HG02642 (cell line): Measurements from ENCODE around the gene STIM1.
A peak's percentile ranks its signal among the peaks of the same experiment; 100 is the strongest.
"Not testable (repeated sequence)": the region's sequence is repeated elsewhere in the genome, so short reads cannot be mapped to it uniquely, and the experiment has no call there.

Experiments used
- ATAC-seq: cut with Tn5 transposase; IDR thresholded peaks from one replicate; pipeline ENCODE4 v1.9.1; 2021; ENCODE audit warnings: mild to moderate bottlenecking; ENCODE audit not compliant: unreplicated experiment, poor library complexity

STIM1 gene

GRCh38 chr11:3878258-3878584, 22.8 kb downstream of the STIM1 start:
- ATAC-seq: no peak

GRCh38 chr11:3879216-3879966, 23.9 kb downstream of the STIM1 start:
- ATAC-seq: peak; percentile 41

GRCh38 chr11:3879967-3880542, 24.6 kb downstream of the STIM1 start:
- peak; percentile 39 for ATAC-seq

GRCh38 chr11:3880724-3881123, 25.3 kb downstream of the STIM1 start:
- peak; percentile 31 for ATAC-seq

GRCh38 chr11:3882655-3883054, 27.2 kb downstream of the STIM1 start:
- no peak for ATAC-seq

GRCh38 chr11:3885855-3886254, 30.4 kb downstream of the STIM1 start:
- ATAC-seq: no peak

GRCh38 chr11:3886985-3887384, 31.5 kb downstream of the STIM1 start:
- no peak for ATAC-seq

- no peak for ATAC-seq
Observed at GRCh38 chr11:3888876-3889275, 33.4 kb downstream of the STIM1 start.

- ATAC-seq: no peak
Observed at GRCh38 chr11:3890014-3890413, 34.5 kb downstream of the STIM1 start.

GRCh38 chr11:3890806-3891205, 35.3 kb downstream of the STIM1 start:
- no peak for ATAC-seq

GRCh38 chr11:3891751-3892150, 36.3 kb downstream of the STIM1 start:
- ATAC-seq: no peak

GRCh38 chr11:3892156-3892555, 36.7 kb downstream of the STIM1 start:
- no peak for ATAC-seq

GRCh38 chr11:3893311-3893710, 37.8 kb downstream of the STIM1 start:
- no peak for ATAC-seq

- ATAC-seq: peak; percentile 98
Observed at GRCh38 chr11:3894128-3894731, 38.8 kb downstream of the STIM1 start.

GRCh38 chr11:3896644-3897043, 41.2 kb downstream of the STIM1 start:
- no peak for ATAC-seq

GRCh38 chr11:3900230-3900629, 44.8 kb downstream of the STIM1 start:
- not testable (repeated sequence) for ATAC-seq

GRCh38 chr11:3901249-3902025, 46.0 kb downstream of the STIM1 start:
- ATAC-seq: no peak

GRCh38 chr11:3902441-3902840, 47.0 kb downstream of the STIM1 start:
- ATAC-seq: no peak

- no peak for ATAC-seq
Observed at GRCh38 chr11:3903207-3903896, 47.9 kb downstream of the STIM1 start.

GRCh38 chr11:3904228-3904627, 48.8 kb downstream of the STIM1 start:
- ATAC-seq: no peak
